Measurements from ENCODE around the gene FRMD1. TPM values are rescaled to one million over a fixed set of nuclear protein-coding genes. Genes with fewer than 3 reads are reported as not detected.
A peak's percentile ranks its signal among the peaks of the same experiment; 100 is the strongest.

Gene FRMD1
- total RNA-seq, 2 donors from 2014 or later = 0.18 to 0.79 TPM

DNA sequence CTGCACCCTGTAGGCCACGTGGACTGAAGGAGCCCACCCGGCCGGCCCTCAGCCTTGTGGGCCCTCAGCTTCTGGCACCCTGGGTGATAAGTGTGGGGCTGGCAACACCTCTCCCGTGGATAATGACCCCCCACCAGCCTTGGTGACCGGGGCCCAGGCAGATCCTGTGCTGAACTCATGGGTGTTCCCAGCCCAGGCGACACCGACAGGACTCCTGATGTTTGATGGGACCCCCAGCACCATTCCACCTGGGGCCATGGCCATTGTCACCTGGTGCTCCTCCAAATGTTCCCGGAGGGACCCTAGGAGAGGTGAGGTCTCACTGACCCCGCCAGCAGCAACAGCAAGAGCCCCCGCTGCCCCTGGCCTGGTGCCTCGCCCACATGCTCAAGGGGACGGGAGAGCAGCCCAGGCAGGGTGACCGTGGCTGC is 19.4 kb upstream of the FRMD1 start:
- intact Hi-C loops (cut with DNase I) = no loop called here
- DNase-seq (no peak), ATAC-seq (no peak)

DNA sequence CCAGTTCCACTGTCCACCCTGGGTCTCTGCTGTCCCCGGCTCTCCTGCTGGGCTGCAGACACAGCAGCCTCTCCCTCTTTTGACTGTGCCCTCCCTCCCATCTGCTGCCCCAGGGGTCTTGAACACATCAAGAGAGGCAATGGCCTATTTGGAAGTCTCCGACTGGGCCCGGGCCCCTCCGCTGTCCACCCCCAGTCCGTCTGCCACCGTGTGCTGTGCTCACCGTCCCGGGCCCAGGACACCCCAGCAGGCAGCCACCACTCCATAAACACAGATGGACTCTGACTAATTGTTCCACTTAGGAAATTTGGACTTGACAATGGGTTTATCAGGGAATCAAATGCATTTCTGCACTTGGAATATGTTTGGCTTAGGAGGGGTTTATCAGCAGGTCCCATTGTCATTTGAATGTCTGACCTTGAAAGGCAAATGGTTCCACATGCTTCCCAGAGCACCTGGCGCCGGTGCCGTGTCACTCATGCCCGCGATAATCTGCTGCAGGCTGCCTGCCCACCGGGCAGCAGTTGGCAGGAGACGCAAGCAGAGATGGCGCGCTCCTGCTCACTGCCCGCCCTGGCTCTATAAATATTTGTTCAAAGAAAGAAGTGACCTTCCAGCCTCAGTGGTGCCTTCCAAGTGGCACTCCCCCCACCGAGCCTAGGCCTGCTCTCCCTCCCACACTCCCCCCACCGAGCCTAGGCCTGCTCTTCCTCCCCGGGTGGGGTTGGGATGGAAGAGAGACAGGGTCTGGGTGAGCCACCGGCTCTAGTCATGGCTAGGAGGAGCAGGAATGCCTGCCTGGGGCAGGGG is 18.8 kb upstream of the FRMD1 start:
- intact Hi-C loops (cut with DNase I) = no loop called here
- DNase-seq = peak; percentile 55
- ATAC-seq = peak in 1 of 2 donors; percentile 54

DNA sequence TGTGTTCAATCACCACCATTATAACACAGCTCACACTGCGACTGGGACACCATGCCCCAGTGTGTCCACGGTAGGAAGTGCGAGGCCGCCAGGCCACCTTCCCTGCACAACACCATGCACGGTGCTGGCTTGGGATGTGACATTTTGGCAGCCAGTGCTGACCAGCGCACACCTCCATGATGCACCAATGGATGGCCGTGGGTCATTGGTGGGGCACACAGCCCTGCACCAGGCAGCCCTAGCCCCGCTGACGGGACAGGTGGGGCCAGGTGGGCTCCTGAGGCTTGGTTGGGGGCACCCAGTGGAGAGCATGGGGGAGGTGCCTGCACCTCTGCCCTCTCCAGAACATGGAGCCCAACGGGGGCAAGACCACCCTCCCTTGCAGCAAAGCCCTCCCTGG is 18.2 kb upstream of the FRMD1 start:
- DNase-seq (no peak), ATAC-seq (no peak)
- intact Hi-C loops (cut with DNase I) = no loop called here

DNA sequence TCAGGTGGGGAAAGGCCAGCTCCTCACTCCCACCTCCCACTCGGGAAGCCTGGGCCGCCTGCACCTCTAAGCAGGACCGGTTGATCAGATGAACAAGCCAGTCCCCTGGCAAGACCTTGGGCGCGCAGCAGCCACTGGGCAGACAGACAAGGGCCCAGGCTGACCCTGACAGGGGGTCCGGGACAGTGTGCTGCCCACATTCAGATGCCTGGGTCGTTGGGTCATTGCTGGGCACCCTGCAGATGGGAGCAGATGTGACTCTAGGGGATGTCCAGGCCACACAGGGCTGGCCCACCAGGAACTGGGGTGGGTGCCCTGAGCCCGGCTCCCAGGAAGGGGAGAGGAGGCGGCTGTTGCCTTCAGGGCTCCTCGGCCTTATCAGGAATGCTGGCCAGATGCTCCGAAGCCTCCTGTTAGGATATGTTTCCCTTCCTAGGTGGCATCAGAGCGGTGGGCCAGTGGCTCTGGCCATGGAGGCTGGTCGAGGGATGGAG is 17.3 kb upstream of the FRMD1 start:
- DNase-seq = peak; percentile 4
- intact Hi-C loops (cut with DNase I) = no loop called here
- no peak for ATAC-seq

DNA sequence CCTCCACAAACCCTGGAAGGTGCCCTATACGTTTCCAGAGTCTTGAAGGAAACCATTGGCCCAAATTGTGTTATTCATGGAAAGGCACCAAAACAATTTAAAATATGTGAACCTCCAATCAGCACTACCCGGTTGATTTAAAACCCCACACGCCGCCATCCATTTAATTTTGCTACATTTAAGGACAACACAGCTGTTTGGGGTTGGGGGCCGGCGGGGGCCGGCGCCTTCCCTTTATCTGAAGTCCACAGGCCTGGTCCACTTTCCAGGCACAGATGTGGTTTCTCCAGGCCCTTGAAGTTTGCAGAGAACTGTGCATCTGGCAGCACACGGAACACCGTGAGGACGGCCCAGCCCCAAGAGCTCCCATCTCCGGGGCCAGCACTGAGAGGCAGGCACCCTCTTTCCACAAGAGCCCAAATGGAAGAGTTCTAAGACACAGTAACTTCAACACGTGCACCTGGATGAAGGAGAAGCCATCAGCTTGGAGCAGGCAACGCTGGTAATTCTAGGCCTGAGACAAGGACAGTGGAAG is 16.8 kb upstream of the FRMD1 start:
- intact Hi-C loops (cut with DNase I) = no loop called here
- no peak for ATAC-seq
- DNase-seq = peak; percentile 5

DNA sequence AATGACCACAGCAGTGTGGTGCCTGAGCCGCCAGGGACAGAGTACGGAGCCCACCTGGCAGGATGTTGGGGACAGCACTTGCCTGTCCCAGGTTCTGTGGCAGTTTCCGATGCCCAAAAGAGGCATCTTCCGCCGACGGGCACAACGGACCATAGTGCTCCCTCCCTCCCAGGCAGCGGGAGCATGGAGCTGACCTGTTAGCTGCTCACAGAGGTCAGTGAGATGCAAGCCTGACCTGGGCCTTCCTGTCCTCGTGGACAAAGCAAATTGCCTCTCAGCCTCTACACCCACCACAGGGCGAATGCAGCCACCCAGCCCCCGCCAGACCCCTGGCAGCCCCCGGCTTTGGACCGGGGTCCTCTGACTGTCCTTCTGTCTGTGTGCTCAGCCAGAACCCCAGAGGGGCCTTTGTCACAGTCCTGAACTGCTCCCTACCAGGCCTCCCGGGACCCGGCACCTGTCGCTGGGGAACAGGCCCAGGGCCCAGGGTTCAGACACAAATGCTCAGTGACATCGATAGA is 16.2 kb upstream of the FRMD1 start:
- no peak for ATAC-seq
- peak; percentile 2 for DNase-seq
- intact Hi-C loops (cut with DNase I) = no loop called here

DNA sequence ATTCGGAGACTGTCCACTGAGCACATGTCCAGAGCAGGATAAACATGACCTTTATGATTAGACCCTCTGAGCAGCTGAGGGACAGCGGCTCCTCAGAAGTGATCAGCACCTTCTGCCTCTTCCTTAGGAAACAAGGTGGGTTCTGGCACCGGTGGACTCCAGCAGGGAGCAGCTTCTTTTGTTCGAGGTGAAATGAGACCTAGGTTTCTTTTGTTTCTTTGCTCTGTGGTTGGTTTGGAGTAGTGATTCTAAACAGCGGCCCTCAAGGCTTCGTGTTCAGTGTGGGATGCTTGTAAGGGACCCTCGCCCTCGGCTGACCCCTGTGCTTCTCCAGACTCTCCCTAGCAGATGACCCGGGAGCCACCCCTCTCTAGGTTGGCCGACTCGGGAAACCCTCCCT is 14.6 kb upstream of the FRMD1 start:
- intact Hi-C loops (cut with DNase I) = no loop called here
- ATAC-seq (no peak), DNase-seq (no peak)

DNA sequence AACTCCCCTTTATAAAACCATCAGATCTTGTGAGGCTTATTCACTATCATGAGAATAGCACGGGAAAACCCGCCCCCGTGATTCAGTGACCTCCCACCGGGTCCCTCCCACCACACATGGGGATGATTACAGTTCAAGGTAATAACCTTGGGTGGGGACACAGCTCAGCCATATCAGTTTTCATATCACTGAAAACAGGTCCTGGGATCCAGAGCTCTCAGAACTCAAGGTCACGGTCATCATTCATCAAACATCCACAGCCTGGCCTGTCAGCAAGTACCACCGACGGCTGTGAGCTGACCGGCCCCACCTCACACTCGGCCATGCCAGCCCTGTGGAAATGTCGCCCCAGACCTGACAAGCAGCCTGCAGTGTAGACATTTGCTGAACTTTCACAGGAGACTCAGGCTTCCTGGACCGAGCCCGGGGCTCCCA is 14.1 kb upstream of the FRMD1 start:
- DNase-seq = no peak
- no peak for ATAC-seq
- intact Hi-C loops (cut with DNase I) = no loop called here

DNA sequence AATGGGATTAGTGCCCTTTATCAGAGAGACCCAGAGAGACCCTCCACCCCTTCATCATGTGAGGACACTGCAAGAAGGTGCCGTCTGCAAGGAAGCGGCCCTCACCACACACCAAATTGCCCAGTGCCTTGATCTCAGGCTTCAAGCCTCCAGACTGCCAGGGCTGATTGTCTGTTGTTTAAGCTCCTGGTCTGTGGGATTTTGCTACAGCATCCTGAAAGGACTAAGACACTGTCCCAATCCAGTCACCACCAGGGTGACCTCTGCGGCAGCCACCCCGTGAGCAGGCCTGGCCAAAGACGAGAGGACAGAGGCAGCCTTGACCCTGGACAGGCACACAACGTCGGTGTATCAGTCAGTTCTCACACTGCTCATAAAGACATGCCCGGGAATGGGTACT is 13.5 kb upstream of the FRMD1 start:
- ATAC-seq = no peak
- DNase-seq = no peak
- intact Hi-C loops (cut with DNase I) = no loop called here

DNA sequence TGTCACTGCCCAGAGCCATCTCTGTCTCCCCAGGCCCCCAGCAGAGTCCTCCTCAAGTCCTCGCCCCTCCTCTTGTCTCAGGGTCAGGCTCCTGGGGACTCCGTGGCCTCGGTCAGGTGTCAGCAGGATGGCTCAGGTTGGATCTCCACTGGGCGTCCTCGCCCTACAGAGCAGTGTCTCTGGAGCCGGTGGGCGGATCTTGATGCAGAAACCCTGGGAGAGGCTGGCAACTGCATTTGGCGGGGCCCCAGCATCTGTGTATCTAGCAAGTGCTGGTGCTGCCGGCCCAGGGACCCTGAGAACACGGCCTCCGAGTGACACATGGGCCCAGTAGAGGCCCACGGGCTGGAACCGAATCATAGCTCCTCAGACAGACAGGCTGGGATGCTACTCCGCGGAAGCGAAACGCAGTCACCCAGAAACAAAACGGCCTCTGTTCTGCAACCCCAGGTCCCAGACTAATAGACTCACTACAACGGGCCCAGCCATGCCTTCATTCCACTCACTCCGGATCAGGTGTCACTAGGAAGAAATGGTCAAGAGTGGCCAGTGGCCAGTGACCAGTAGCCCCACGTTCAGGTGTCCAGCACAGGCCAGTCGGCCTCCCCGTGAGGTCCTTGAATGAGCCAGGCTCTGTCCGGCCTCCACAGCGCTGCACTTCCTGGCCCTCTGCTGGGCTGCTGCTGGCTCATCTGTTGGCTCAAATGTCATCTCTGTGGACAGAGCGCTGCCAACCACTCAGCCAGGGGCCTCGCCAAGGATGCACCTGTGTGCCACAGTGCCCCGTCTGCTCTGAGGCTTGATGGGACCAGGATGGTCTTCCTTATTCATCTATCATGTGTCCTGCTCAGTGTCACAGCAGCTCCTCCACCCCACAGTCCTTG is 12.6 kb upstream of the FRMD1 start:
- ATAC-seq (no peak), DNase-seq (no peak)
- intact Hi-C loops (cut with DNase I) = no loop called here

DNA sequence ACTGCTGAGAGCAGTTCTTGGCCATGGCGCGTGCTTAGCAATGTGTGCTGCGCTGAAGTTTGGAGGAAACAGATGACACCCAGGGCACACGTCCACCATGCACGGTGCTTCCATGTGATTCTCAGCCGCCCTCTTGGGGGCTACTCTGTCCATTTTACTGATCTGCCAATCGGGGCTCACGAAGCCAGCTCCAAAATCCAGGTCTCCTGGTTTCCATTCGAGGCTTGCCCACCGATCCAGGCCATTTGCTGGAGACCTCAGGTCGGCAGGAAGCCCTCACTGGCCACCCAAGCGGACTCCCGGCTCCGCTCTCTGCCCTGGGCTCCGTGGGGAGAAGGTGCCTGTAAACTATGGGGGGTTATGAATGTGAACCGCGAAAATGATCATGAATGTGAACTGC is 11.7 kb upstream of the FRMD1 start:
- DNase-seq (no peak), ATAC-seq (no peak)
- intact Hi-C loops (cut with DNase I) = no loop called here

DNA sequence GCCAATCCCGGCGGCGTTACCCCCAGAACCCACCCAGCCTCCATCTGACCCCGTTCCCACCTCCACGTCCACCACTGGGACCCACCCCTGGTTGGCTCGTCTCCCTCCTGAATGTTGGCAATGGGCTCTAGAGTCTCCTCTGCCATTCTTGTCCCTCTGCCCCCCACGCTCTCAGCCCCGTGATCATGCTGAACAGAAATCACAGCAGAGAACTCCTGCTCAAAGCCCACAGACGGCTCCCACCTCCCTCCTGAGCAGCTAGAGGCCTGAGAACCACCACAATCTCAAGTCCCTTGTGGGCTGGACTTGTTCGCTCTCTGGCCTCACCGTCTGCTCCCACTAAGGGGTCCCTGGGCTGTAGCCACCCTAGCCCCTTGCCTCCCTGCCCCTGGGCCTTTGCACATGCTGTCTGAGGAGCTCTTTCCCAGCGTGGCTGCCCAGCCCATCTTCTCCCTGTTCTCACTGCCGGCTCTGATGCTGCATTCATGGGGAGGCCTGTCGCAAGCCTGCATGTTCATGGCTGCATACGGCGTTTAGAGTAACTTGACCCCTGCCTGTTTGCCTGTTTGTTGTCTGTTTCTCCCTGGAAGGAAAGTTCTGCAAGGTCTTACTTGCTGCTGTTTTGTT is 11.2 kb upstream of the FRMD1 start:
- DNase-seq = no peak
- intact Hi-C loops (cut with DNase I) = no loop called here
- ATAC-seq = no peak

DNA sequence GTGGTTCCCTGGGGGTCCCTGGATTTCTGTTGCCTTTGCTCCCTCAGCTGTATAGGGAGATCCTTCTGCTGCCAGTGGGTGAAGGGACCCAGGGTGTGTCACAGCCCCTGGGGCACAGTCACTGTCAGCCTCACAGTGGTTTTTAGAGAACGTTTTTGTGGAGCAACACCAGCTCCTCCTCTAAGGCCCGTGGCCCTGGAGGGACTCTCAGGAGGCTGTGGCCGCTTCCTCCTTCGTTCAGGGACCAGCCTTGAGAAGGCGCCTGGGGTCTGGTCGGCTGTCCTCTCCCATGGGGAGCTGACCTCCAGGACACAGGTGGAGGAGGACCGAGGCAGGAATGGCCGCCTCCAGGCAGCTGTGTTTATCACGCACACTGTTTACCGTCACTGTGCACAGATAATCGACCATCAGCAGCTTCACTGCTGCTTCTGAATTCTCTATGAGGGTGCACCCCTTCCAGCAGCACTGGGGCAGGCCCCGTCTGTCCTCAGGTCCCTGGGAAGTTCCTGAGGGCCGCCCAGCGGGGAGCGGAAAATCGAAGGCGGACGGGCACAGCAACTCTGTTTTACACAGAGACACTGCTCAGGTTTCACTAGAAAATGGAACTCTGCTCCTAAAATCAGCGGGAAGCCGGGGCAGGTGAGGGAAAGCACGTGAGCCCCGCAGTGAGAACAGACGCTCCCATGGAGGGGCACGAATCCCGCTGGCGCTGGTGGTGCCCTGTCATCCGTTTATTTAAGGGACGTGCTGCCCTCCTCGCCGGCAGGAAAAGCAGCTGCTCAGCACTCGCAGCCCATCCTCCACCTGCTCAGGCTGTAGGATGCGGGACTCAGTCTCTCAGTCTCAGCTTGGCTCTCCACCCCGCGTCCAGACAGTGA is 10.4 kb upstream of the FRMD1 start:
- intact Hi-C loops (cut with DNase I) = no loop called here
- ATAC-seq (no peak), DNase-seq (no peak)

DNA sequence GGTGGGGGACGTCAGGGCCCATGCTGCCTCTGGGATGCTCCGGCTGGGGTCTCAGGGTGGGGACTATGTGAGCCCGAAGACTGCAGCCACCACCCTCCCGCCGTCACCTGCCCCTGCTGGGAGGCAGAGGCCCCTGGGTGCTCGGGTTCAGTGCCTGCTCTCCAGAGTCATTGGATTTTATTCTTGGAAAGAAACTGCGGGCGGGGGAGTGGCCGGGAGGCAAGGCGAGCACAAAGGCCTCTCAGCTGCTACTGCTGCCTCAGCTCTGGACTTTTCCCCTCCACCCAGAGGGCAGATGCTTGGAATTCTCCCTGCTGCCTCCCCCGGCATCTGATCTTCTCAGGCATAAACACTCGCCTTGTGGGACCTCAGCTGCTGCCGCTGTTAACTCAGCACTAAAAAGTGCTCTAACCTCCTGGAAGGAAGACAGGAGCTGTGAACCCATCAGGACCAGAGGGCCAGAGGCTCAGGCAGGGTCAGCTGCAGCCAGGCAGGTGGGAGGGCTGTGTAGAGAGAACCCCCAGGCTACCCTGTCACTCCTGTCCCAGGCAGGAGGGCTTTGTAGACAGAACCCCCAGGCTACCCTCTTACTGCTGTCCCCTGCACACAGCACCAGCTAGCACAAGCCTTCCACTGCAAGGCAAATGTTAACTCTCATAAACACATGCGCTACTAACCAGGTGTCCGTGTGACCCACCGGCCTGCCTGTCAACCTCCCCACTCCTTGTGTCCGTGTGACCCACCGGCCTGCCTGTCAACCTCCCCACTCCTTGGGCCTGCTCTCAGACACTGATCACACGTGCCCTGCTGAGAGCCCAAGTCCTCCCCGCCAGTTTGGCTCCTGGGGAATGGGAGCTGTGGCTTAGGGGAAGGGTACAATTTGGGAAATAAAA is 9.4 kb upstream of the FRMD1 start:
- intact Hi-C loops (cut with DNase I) = no loop called here
- DNase-seq = no peak
- ATAC-seq = peak; percentile 48 to 60

DNA sequence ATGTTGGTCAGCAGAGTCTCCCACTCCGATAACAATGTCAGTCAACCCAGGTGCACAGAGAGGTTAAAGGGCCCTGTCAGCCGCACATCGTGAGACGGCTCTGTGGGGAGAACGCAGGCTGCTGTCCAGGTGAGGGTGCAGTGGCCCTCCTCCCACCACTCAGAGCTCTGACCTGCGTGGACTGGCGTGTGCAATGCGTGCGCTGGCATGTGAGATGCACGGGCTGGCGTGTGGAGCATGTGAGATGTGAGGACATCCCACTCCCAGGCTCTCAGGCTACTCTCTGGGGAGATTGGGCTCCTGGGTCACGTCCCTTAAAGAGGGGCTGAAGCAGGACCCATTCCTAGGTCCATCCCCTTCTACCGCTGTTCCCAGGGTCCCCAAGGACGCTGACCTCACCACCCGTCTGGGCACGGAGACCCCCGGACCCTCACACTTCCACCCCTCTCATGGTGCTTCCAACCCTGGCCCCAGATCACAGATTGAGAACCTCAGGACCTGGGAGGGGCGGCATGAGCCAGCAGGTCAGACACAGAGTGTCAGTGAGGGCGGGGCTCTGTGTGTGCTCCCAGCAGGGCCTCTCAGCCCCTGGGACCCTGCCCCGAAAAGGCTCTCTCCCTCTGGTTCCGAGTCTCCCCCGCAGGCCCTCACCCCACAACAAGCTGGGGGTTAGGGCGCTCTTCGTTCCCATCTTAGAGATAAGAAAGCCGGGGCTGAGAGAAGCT is 8.6 kb upstream of the FRMD1 start:
- intact Hi-C loops (cut with DNase I) = no loop called here
- ATAC-seq = no peak
- DNase-seq = no peak

DNA sequence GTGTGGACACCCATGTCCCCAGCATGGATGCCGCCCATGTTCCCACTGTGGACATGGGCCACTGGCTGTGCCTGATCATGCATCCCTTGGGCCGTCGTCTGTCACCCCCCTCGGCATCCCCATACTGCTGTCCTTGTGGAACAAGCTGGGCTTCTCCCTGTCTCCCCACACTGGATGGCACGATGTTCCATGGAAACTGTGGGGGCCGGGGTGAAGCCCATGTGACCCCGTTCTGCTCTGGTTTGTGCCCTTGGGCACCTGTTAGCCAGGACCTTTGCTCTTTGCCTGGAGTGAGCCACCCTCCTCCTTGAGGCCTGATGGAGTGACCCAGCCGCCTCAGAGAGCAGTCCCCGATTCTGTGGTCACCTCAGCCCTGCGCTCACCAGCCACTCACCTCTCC is 7.6 kb upstream of the FRMD1 start:
- DNase-seq (no peak), ATAC-seq (no peak)
- intact Hi-C loops (cut with DNase I) = no loop called here

DNA sequence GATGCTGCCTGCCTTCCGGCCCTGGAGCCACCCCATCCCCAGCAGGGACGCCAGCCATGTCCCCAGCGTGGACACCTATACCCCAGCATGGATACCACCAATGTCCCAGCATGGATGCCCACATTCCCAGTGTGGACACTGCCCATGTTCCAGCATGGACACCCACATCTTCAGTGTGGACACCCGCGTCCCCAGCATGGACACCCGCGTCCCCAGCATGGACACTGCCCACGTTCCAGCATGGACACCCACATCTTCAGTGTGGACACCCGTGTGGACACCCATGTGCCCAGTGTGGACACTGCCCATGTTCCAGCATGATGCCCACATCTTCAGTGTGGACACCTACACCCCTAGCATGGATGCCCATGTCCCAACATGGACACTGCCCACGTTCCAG is 7.1 kb upstream of the FRMD1 start:
- intact Hi-C loops (cut with DNase I) = no loop called here
- DNase-seq = no peak
- ATAC-seq = no peak

Data from left cardiac atrium (tissue), 4 donors.